ENCODE measurements around the gene KLF13.

- TF ChIP-seq POLR2AphosphoS5 (IDR thresholded peaks at IDR 0.05; ENCODE audit: low read length) (no peak), POLR2A (IDR thresholded peaks at IDR 0.05; ENCODE audit: low read depth, low read length) (no peak), E2F8 (IDR thresholded peaks at IDR 0.05; ENCODE audit: low read depth, partially characterized antibody) (no peak), NBN (IDR thresholded peaks at IDR 0.05) (no peak), CHD2 (IDR thresholded peaks at IDR 0.05; ENCODE audit: borderline replicate concordance, low read depth, low read length) (no peak), YY1 (IDR thresholded peaks at IDR 0.05; ENCODE audit: low read depth, low read length) (no peak), NRF1 (conservative IDR thresholded peaks at IDR 0.05; ENCODE audit: low read depth, low read length) (no peak), EZH2 (IDR thresholded peaks at IDR 0.05; ENCODE audit: borderline replicate concordance, control insufficient read depth, low read depth, low read length) (no peak), ESRRA (IDR thresholded peaks at IDR 0.05; ENCODE audit: low read length) (no peak), ZNF24 (IDR thresholded peaks at IDR 0.05) (no peak), ZNF384 (IDR thresholded peaks at IDR 0.05; ENCODE audit: borderline replicate concordance, low read depth, low read length) (no peak), RELA (IDR thresholded peaks at IDR 0.05; ENCODE audit: borderline replicate concordance, partially characterized antibody) (no peak), CTCF (IDR thresholded peaks at IDR 0.05 in 2 of 3, conservative IDR thresholded peaks at IDR 0.05 in 1 of 3; ENCODE audit: control insufficient read depth in 2 of 3, extremely low read depth in 1 of 3, insufficient read depth in 1 of 3, low read depth in 3 of 3, low read length in 3 of 3) (no peak), RFX5 (IDR thresholded peaks at IDR 0.05; ENCODE audit: low read depth, low read length) (no peak)
Observed at GRCh38 chr15:31390029-31390428, 63.4 kb downstream of the KLF13 start.
